HepG2 (cell line): ENCODE measurements around the gene FBXL13. TPM values are rescaled to one million over a fixed set of nuclear protein-coding genes. Genes with fewer than 3 reads are reported as not detected.
A peak's percentile ranks its signal among the peaks of the same experiment; 100 is the strongest.

Experiments
- BORCS8-MEF2B ChIP-seq: sonication (generic); formaldehyde crosslinking; IDR thresholded peaks from 2 replicates; pipeline ENCODE4 v1.8.0; 2022; ENCODE audit warnings: mild to moderate bottlenecking, missing genetic modification reagents
- KLF15 ChIP-seq: sonication (generic); formaldehyde crosslinking; IDR thresholded peaks from 2 replicates; pipeline ENCODE4 v1.8.1; 2023; ENCODE audit warnings: borderline replicate concordance, mild to moderate bottlenecking, inconsistent platforms, missing genetic modification reagents, mixed read lengths
- MBD4 ChIP-seq: IDR thresholded peaks from 2 replicates; pipeline ENCODE4 v1.6.1; 2012; ENCODE audit warnings: low read length, inconsistent platforms, borderline replicate concordance
- NAIF1 ChIP-seq: sonication (generic); formaldehyde crosslinking; IDR thresholded peaks from 2 replicates; pipeline ENCODE4 v1.5.0; 2020; ENCODE audit warnings: mild to moderate bottlenecking, missing genetic modification reagents, borderline replicate concordance
- NFATC3 ChIP-seq: sonication (generic); formaldehyde crosslinking; IDR thresholded peaks from 2 replicates; pipeline ENCODE4 v1.5.1; 2020; ENCODE audit warnings: mild to moderate bottlenecking, missing genetic modification reagents
- NFE2L2 ChIP-seq: fragments of 150-350 bp; IDR thresholded peaks from 2 replicates; pipeline ENCODE4 v1.6.1; 2014; ENCODE audit warnings: low read length
- PPARG ChIP-seq: conservative IDR thresholded peaks from 2 replicates; pipeline ENCODE4 v1.6.1; 2016; ENCODE audit warnings: missing biosample characterization, missing genetic modification reagents
- RARG ChIP-seq: sonication (generic); formaldehyde crosslinking; IDR thresholded peaks from 2 replicates; pipeline ENCODE4 v1.4.0; 2020; ENCODE audit warnings: low read depth, mild to moderate bottlenecking, missing genetic modification reagents
- SNAI1 ChIP-seq: sonication (generic); formaldehyde crosslinking; IDR thresholded peaks from 2 replicates; pipeline ENCODE4 v1.5.0; 2020; ENCODE audit warnings: mild to moderate bottlenecking, missing genetic modification reagents, borderline replicate concordance
- ZBTB20 ChIP-seq: sonication (generic); formaldehyde crosslinking; IDR thresholded peaks from 2 replicates; pipeline ENCODE4 v1.8.1; 2023; ENCODE audit warnings: missing genetic modification reagents, low read depth, mild to moderate bottlenecking, borderline replicate concordance
- ZBTB26 ChIP-seq: IDR thresholded peaks from 2 replicates; pipeline ENCODE4 v1.6.1; 2016; ENCODE audit warnings: missing compliant biosample characterization, missing genetic modification reagents, borderline replicate concordance
- ZMYM4 ChIP-seq: sonication (generic); formaldehyde crosslinking; IDR thresholded peaks from 2 replicates; pipeline ENCODE4 v1.8.1; 2023; ENCODE audit warnings: mild to moderate bottlenecking, missing genetic modification reagents
- ZNF225 ChIP-seq: sonication (generic); formaldehyde crosslinking; IDR thresholded peaks from 2 replicates; pipeline ENCODE4 v1.4.0; 2020; ENCODE audit warnings: mild to moderate bottlenecking, missing genetic modification reagents
- ZNF230 ChIP-seq: sonication (generic); formaldehyde crosslinking; IDR thresholded peaks from 2 replicates; pipeline ENCODE4 v1.4.0; 2020; ENCODE audit warnings: mild to moderate bottlenecking, missing genetic modification reagents
- ZNF431 ChIP-seq: sonication (generic); formaldehyde crosslinking; IDR thresholded peaks from 2 replicates; pipeline ENCODE4 v1.9.0; 2022; ENCODE audit warnings: missing genetic modification reagents, low read depth, mild to moderate bottlenecking, borderline replicate concordance
- ZNF512B ChIP-seq: sonication (generic); formaldehyde crosslinking; IDR thresholded peaks from 2 replicates; pipeline ENCODE4 v1.5.1; 2020; ENCODE audit warnings: missing genetic modification reagents, mild to moderate bottlenecking, borderline replicate concordance
- ZNF615 ChIP-seq: sonication (generic); formaldehyde crosslinking; IDR thresholded peaks from 2 replicates; pipeline ENCODE4 v1.5.0; 2020; ENCODE audit warnings: mild to moderate bottlenecking, missing genetic modification reagents, borderline replicate concordance
- ZNF776 ChIP-seq: sonication (generic); formaldehyde crosslinking; IDR thresholded peaks from 2 replicates; pipeline ENCODE4 v1.4.0; 2020; ENCODE audit warnings: mild to moderate bottlenecking, missing genetic modification reagents
- polyA plus RNA-seq, 8 experiments: library from polyadenylated mRNA; depleted of rRNA in 3 of 8; stranded (reverse) in 7 of 8; unstranded in 1 of 8; fragments of >200 nt; fragmentation: Illumina TruSeq in 4 of 8; extraction: Trizol in 4 of 8; gene quantifications; 2 replicates each; pipeline versions ENCODE4 v1.2.1 to v1.2.3, GENCODE V29; 2011 to 2016; ENCODE audit warnings: low read depth in 4 of 8, missing spikeins in 1 of 8, mixed read lengths in 1 of 8; ENCODE audit not compliant: insufficient read depth in 1 of 8
- total RNA-seq, 5 experiments: library from RNA; depleted of rRNA; stranded (reverse); fragments of >200 nt; fragmentation: Illumina TruSeq; extraction: Trizol; gene quantifications; 2 replicates each; pipeline ENCODE4 v1.2.3, GENCODE V29; 2016; ENCODE audit warnings: low read depth in 1 of 5
- TF ChIP-seq, protein P1 (sequence below): sonication (generic); formaldehyde crosslinking; IDR thresholded peaks from 2 replicates; pipeline ENCODE4 v1.4.0; 2020; ENCODE audit warnings: mild to moderate bottlenecking, low read depth, missing genetic modification reagents
- TF ChIP-seq, protein P2 (sequence below): sonication (generic); formaldehyde crosslinking; conservative IDR thresholded peaks from 2 replicates; pipeline ENCODE4 v1.4.0; 2020; ENCODE audit warnings: mild to moderate bottlenecking, missing genetic modification reagents, moderate library complexity

FBXL13 gene
- total and polyA plus RNA-seq, 2 of the 13 experiments (the other 11 are each of a cell fraction or from before 2014, with no cell fraction given) = 0.24 to 0.77 TPM

- TF ChIP-seq ZBTB26 (CRISPR knock-in tag) (no peak), BORCS8-MEF2B (peak; percentile 30; the same call in 1 of the 2 replicates), NAIF1 (CRISPR knock-in tag) (no peak), ZNF512B (peak; percentile 90; the same call in 1 of the 2 replicates), PPARG (CRISPR knock-in tag) (peak; percentile 48; the same call in 1 of the 2 replicates), ZNF225 (CRISPR knock-in tag) (no peak), RARG (CRISPR knock-in tag) (no peak), MBD4 (no peak), NFATC3 (CRISPR knock-in tag) (no peak), ZNF776 (CRISPR knock-in tag) (no peak), NFE2L2 (no peak), ZNF431 (no peak), ZMYM4 (CRISPR knock-in tag) (peak; percentile 85), ZNF230 (no peak), SNAI1 (no peak), ZNF615 (CRISPR knock-in tag) (no peak), ZBTB20 (CRISPR knock-in tag) (no peak), KLF15 (CRISPR knock-in tag) (no peak)
- TF ChIP-seq, protein P1, sequence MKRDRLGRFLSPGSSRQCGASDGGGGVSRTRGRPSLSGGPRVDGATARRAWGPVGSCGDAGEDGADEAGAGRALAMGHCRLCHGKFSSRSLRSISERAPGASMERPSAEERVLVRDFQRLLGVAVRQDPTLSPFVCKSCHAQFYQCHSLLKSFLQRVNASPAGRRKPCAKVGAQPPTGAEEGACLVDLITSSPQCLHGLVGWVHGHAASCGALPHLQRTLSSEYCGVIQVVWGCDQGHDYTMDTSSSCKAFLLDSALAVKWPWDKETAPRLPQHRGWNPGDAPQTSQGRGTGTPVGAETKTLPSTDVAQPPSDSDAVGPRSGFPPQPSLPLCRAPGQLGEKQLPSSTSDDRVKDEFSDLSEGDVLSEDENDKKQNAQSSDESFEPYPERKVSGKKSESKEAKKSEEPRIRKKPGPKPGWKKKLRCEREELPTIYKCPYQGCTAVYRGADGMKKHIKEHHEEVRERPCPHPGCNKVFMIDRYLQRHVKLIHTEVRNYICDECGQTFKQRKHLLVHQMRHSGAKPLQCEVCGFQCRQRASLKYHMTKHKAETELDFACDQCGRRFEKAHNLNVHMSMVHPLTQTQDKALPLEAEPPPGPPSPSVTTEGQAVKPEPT (CRISPR knock-in tag) = no peak
- TF ChIP-seq, protein P2, sequence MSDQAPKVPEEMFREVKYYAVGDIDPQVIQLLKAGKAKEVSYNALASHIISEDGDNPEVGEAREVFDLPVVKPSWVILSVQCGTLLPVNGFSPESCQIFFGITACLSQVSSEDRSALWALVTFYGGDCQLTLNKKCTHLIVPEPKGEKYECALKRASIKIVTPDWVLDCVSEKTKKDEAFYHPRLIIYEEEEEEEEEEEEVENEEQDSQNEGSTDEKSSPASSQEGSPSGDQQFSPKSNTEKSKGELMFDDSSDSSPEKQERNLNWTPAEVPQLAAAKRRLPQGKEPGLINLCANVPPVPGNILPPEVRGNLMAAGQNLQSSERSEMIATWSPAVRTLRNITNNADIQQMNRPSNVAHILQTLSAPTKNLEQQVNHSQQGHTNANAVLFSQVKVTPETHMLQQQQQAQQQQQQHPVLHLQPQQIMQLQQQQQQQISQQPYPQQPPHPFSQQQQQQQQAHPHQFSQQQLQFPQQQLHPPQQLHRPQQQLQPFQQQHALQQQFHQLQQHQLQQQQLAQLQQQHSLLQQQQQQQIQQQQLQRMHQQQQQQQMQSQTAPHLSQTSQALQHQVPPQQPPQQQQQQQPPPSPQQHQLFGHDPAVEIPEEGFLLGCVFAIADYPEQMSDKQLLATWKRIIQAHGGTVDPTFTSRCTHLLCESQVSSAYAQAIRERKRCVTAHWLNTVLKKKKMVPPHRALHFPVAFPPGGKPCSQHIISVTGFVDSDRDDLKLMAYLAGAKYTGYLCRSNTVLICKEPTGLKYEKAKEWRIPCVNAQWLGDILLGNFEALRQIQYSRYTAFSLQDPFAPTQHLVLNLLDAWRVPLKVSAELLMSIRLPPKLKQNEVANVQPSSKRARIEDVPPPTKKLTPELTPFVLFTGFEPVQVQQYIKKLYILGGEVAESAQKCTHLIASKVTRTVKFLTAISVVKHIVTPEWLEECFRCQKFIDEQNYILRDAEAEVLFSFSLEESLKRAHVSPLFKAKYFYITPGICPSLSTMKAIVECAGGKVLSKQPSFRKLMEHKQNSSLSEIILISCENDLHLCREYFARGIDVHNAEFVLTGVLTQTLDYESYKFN = peak; percentile 91
Measured at GRCh38 chr7:103106005-103106702, 31.6 kb upstream of the FBXL13 start (continued).
